ENCODE results near the gene ARR3. TPM values are rescaled to one million over a fixed set of nuclear protein-coding genes. Genes with fewer than 3 reads are reported as not detected.
A peak's percentile ranks its signal among the peaks of the same experiment; 100 is the strongest.
"Not testable (repeated sequence)": the region's sequence is repeated elsewhere in the genome, so short reads cannot be mapped to it uniquely, and the experiment has no call there.

Gene ARR3
- total and polyA plus RNA-seq, 2 donors (not counting 3 experiments of a cell fraction or from before 2014, with no cell fraction given): not detected

DNA sequence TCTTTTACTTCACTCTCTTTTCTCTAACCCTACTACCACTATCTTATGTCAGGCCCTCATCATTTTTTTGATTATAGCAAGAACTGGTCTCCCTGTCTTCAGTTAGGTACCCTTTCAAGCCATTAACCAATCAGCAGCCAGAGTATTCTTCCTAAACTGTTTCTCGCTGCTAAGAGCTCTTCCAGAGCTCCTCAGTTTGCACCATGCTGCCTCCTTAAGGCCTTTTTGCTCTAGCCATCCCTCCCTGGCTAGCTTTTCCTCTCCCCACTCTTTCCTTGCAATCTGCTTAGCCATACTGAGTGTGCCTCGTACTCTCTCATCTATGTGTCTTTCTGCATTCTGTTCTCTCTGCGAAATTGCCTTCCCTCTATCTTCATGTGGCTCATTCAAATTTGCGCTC is 54.6 kb downstream of the ARR3 start:
- no peak for TF ChIP-seq MYC (IDR thresholded peaks at IDR 0.05; ENCODE audit: low read depth, low read length)
- CTCF ChIA-PET: no interaction called here
- DNase-seq (ENCODE audit: low read depth, low spot score): peak; percentile 1
- FAIRE-seq: no peak
- H3K27me3 ChIP-seq (ENCODE audit: control insufficient read depth in 2 of 2, insufficient read depth in 2 of 2, low read length in 2 of 2): no peaks in the 10 kb centered on the region
- no peak overlapping the region for H3K9ac ChIP-seq (replicated peaks; ENCODE audit: extremely low read depth, insufficient read depth, low read length)
- no peaks in the 10 kb centered on the region for H3K4me1 ChIP-seq (ENCODE audit: control insufficient read depth, extremely low read depth, insufficient read depth, low read length)
- no peaks in the 10 kb centered on the region for H4K20me1 ChIP-seq (replicated peaks; ENCODE audit: control insufficient read depth, extremely low read depth, insufficient read depth, low read length)
- H3K9me1 ChIP-seq (replicated peaks; ENCODE audit: control insufficient read depth, extremely low read depth, insufficient read depth, low read length): no peaks in the 10 kb centered on the region
- H3K4me3 ChIP-seq (replicated peaks in 1 of 3; ENCODE audit: insufficient read depth in 1 of 3, low read depth in 1 of 3, low read length in 3 of 3): no peak overlapping the region
- no peaks in the 10 kb centered on the region for H3K9me3 ChIP-seq (replicated peaks; ENCODE audit: control insufficient read depth, insufficient read depth, low read length)
- no peak overlapping the region for H3K27ac ChIP-seq (ENCODE audit: insufficient read depth, low read depth, low read length)
- intact Hi-C loops (cut with micrococcal nuclease) (no loop called here), dilution Hi-C loops (cut with MboI; ENCODE audit: extremely low pct_ligation_motif_present, low sequenced_read_pairs) (no loop called here)
- H2AFZ ChIP-seq (ENCODE audit: low read depth, low read length): no peak overlapping the region
- BruUV-seq (replicated peaks): no TSS peak
- POLR2A ChIA-PET: no interaction called here
- no peaks in the 10 kb centered on the region for H3K36me3 ChIP-seq (ENCODE audit: control insufficient read depth in 2 of 2, extremely low read depth in 1 of 2, insufficient read depth in 2 of 2, low read length in 2 of 2)
- peaks cover 14% of the 10 kb centered on the region for H3K79me2 ChIP-seq (ENCODE audit: control insufficient read depth, insufficient read depth, low read length)
- H3K4me2 ChIP-seq (ENCODE audit: insufficient read depth, low read length): no peak overlapping the region

GRCh38 chrX:70323628-70324027 is 55.5 kb downstream of the ARR3 start:
- CTCF ChIA-PET: not testable (repeated sequence)

GRCh38 chrX:70324326-70324725 is 56.2 kb downstream of the ARR3 start:
- no peak overlapping the region for H3K4me2 ChIP-seq (ENCODE audit: insufficient read depth, low read length)
- no peak overlapping the region for H3K9ac ChIP-seq (replicated peaks; ENCODE audit: extremely low read depth, insufficient read depth, low read length)
- DNase-seq (ENCODE audit: low read depth, low spot score) (no peak), FAIRE-seq (no peak)
- H3K9me3 ChIP-seq (replicated peaks; ENCODE audit: control insufficient read depth, insufficient read depth, low read length): no peaks in the 10 kb centered on the region
- peaks cover 14% of the 10 kb centered on the region for H3K79me2 ChIP-seq (ENCODE audit: control insufficient read depth, insufficient read depth, low read length)
- TF ChIP-seq POLR2AphosphoS5 (IDR thresholded peaks at IDR 0.05; ENCODE audit: insufficient read depth, low read depth, low read length): no peak
- no peak for TF ChIP-seq MYC (IDR thresholded peaks at IDR 0.05; ENCODE audit: low read depth, low read length)
- TF ChIP-seq GATA2 (IDR thresholded peaks at IDR 0.05; ENCODE audit: insufficient read depth, insufficient read length, low read depth, low read length): no peak
- TF ChIP-seq POLR2A (IDR thresholded peaks at IDR 0.05; ENCODE audit: low read depth, low read length): no peak
- TF ChIP-seq FOS (IDR thresholded peaks at IDR 0.05; ENCODE audit: borderline replicate concordance, insufficient read depth, low read length): no peak
- TF ChIP-seq CTCF (IDR thresholded peaks at IDR 0.05; ENCODE audit: extremely low read depth in 1 of 2, insufficient read depth in 1 of 2, low read depth in 1 of 2, low read length in 2 of 2): no peak
- TF ChIP-seq EZH2 (IDR thresholded peaks at IDR 0.05; ENCODE audit: borderline replicate concordance, low read depth, low read length, severe bottlenecking): no peak
- TF ChIP-seq, protein P1, sequence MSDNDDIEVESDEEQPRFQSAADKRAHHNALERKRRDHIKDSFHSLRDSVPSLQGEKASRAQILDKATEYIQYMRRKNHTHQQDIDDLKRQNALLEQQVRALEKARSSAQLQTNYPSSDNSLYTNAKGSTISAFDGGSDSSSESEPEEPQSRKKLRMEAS (IDR thresholded peaks at IDR 0.05; ENCODE audit: insufficient read depth, insufficient read length): no peak
- no peak for TF ChIP-seq JUN (IDR thresholded peaks at IDR 0.05; ENCODE audit: borderline replicate concordance, insufficient read depth, insufficient read length, low read depth)
- H3K9me1 ChIP-seq (replicated peaks; ENCODE audit: control insufficient read depth, extremely low read depth, insufficient read depth, low read length): no peaks in the 10 kb centered on the region
- H3K4me1 ChIP-seq (ENCODE audit: control insufficient read depth, extremely low read depth, insufficient read depth, low read length): no peaks in the 10 kb centered on the region
- intact Hi-C loops (cut with micrococcal nuclease): no loop called here
- ChIA-PET CTCF (no interaction called here), POLR2A (no interaction called here)
- no peaks in the 10 kb centered on the region for H3K27me3 ChIP-seq (ENCODE audit: control insufficient read depth in 2 of 2, insufficient read depth in 2 of 2, low read length in 2 of 2)
- no peak overlapping the region for H3K4me3 ChIP-seq (replicated peaks in 1 of 3; ENCODE audit: insufficient read depth in 1 of 3, low read depth in 1 of 3, low read length in 3 of 3)
- BruUV-seq (replicated peaks): no TSS peak
- H2AFZ ChIP-seq (ENCODE audit: low read depth, low read length): no peak overlapping the region
- no peak overlapping the region for H3K27ac ChIP-seq (ENCODE audit: insufficient read depth, low read depth, low read length)
- dilution Hi-C loops (cut with MboI; ENCODE audit: extremely low pct_ligation_motif_present, low sequenced_read_pairs): no loop called here
- no peaks in the 10 kb centered on the region for H4K20me1 ChIP-seq (replicated peaks; ENCODE audit: control insufficient read depth, extremely low read depth, insufficient read depth, low read length)
- no peaks in the 10 kb centered on the region for H3K36me3 ChIP-seq (ENCODE audit: control insufficient read depth in 2 of 2, extremely low read depth in 1 of 2, insufficient read depth in 2 of 2, low read length in 2 of 2)

More at GRCh38 chrX:70323628-70324027, 55.5 kb downstream of the ARR3 start:
- POLR2A ChIA-PET; dilution Hi-C loops (cut with MboI; ENCODE audit: extremely low pct_ligation_motif_present, low sequenced_read_pairs); H3K9me3 ChIP-seq (replicated peaks; ENCODE audit: control insufficient read depth, insufficient read depth, low read length); FAIRE-seq; BruUV-seq (replicated peaks); H3K4me3 ChIP-seq (replicated peaks in 1 of 3; ENCODE audit: insufficient read depth in 1 of 3, low read depth in 1 of 3, low read length in 3 of 3); DNase-seq (ENCODE audit: low read depth, low spot score); H3K4me2 ChIP-seq (ENCODE audit: insufficient read depth, low read length); H3K27ac ChIP-seq (ENCODE audit: insufficient read depth, low read depth, low read length); H3K36me3 ChIP-seq (ENCODE audit: control insufficient read depth in 2 of 2, extremely low read depth in 1 of 2, insufficient read depth in 2 of 2, low read length in 2 of 2); H4K20me1 ChIP-seq (replicated peaks; ENCODE audit: control insufficient read depth, extremely low read depth, insufficient read depth, low read length); H3K27me3 ChIP-seq (ENCODE audit: control insufficient read depth in 2 of 2, insufficient read depth in 2 of 2, low read length in 2 of 2); H3K9me1 ChIP-seq (replicated peaks; ENCODE audit: control insufficient read depth, extremely low read depth, insufficient read depth, low read length); H3K4me1 ChIP-seq (ENCODE audit: control insufficient read depth, extremely low read depth, insufficient read depth, low read length); intact Hi-C loops (cut with micrococcal nuclease); H3K9ac ChIP-seq (replicated peaks; ENCODE audit: extremely low read depth, insufficient read depth, low read length); H2AFZ ChIP-seq (ENCODE audit: low read depth, low read length): not testable (repeated sequence)
- H3K79me2 ChIP-seq (ENCODE audit: control insufficient read depth, insufficient read depth, low read length): peaks cover 14% of the 10 kb centered on the region
